Effector memory CD4-positive, alpha-beta T cell (primary cell): Measurements from ENCODE around the gene TOX4.

Experiments
- DNase-seq, 3 donors: peaks; one replicate each; pipeline ENCODE4 v3.0.0-alpha.2; 2020
- H3K27ac ChIP-seq: 2 replicates; pipeline ENCODE4 v1.7.0; 2013; ENCODE audit warnings: mild to moderate bottlenecking, low read length, moderate library complexity; ENCODE audit not compliant: insufficient read depth, poor library complexity, severe bottlenecking
- H3K27me3 ChIP-seq: replicated peaks from 2 replicates; pipeline ENCODE4 v1.7.0; 2013; ENCODE audit warnings: mild to moderate bottlenecking, low read length; ENCODE audit not compliant: insufficient read depth, control insufficient read depth, poor library complexity, severe bottlenecking
- H3K36me3 ChIP-seq: 2 replicates; pipeline ENCODE4 v1.7.0; 2013; ENCODE audit warnings: mild to moderate bottlenecking, low read length, moderate library complexity; ENCODE audit not compliant: control insufficient read depth, insufficient read depth
- H3K4me1 ChIP-seq: 2 replicates; pipeline ENCODE4 v1.7.0; 2013; ENCODE audit warnings: low read length, mild to moderate bottlenecking; ENCODE audit not compliant: control insufficient read depth, insufficient read depth, poor library complexity, severe bottlenecking
- H3K4me3 ChIP-seq: 2 replicates; pipeline ENCODE4 v1.7.0; 2013; ENCODE audit warnings: low read length, low read depth, mild to moderate bottlenecking; ENCODE audit not compliant: insufficient read depth, poor library complexity, severe bottlenecking
- H3K9me3 ChIP-seq: 2 replicates; pipeline ENCODE4 v1.7.0; 2013; ENCODE audit warnings: mild to moderate bottlenecking, low read length, moderate library complexity; ENCODE audit not compliant: control insufficient read depth

Gene TOX4

DNA sequence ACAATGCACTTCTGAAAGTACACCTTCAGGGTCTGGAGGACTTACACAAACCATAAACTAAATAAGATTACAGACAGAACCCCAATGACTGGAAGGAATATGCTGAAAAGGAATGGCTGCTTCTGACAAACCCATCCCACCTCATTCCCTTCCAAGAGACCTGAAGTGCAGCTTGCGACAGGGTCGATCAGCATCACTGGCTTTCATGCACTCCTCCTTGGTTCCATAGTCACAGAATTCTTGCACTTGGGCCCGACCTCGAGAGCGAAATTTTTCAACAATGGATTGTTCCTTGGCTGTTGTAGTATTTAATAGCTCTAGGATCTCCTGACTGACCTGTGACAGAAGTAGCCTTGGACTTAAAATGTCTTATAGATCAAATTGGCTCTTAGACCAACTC, 24.6 kb downstream of the TOX4 start:
- no peak for DNase-seq
- H3K27ac ChIP-seq: no peak overlapping the region
- no peaks in the 10 kb centered on the region for H3K9me3 ChIP-seq
- peaks cover 4% of the 10 kb centered on the region for H3K4me1 ChIP-seq
- no peak overlapping the region for H3K4me3 ChIP-seq
- no peaks in the 10 kb centered on the region for H3K27me3 ChIP-seq
- peaks cover 50% of the 10 kb centered on the region for H3K36me3 ChIP-seq

DNA sequence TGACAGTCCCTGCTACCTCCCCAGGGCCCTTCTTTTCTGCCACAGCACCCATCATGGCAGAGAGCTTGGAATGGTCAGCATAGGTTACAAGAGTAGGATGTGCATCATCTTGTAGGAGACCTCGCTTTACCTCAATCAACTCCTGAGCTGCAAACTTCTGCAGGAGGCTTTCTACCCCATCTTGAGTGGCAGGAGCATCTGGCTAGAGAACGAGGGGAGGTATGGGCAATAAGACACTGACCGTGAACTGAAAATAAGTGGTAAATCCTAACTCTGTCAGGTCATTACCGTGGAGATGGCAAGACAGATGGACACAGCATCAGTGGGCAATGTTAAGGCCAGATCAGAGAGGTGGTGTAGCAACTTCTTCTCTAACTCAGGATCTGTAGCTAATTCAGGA, 26.4 kb downstream of the TOX4 start:
- Histone ChIP-seq H3K4me1 (peaks cover 4% of the 10 kb centered on the region), H3K36me3 (peaks cover 36% of the 10 kb centered on the region), H3K9me3 (no peaks in the 10 kb centered on the region), H3K4me3 (no peak overlapping the region), H3K27me3 (no peaks in the 10 kb centered on the region), H3K27ac (no peak overlapping the region)
- no peak for DNase-seq

DNA sequence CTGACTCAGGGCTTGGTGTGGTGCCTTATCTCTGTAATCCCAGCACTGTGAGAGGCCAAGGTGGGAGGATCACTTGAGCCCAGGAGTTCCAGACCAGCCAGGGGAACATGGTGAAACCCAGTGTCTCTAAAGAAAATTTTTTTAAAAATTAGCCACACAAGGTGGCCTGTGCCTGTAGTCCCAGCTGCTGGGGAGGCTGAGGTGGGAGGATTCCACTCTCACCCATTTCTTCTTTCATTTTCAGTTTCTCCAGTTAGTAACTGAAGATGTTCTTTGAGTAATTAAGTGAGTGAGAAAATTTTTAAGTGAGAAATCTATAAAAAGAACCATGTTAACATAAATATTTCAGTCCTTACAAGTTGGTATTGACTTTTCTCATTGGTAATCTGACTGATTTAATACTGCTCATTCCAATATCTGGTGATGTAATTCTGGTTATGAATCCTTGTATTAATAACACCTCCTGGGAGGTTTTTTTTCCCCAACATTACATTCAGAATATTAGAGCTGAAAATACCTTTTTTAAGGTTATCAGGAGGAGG, 28.1 kb downstream of the TOX4 start:
- Histone ChIP-seq H3K27ac (peak overlapping the region; percentile 31), H3K4me3 (no peak overlapping the region), H3K4me1 (peaks cover 8% of the 10 kb centered on the region), H3K27me3 (no peaks in the 10 kb centered on the region), H3K9me3 (no peaks in the 10 kb centered on the region), H3K36me3 (peaks cover 25% of the 10 kb centered on the region)
- DNase-seq: no peak

DNA sequence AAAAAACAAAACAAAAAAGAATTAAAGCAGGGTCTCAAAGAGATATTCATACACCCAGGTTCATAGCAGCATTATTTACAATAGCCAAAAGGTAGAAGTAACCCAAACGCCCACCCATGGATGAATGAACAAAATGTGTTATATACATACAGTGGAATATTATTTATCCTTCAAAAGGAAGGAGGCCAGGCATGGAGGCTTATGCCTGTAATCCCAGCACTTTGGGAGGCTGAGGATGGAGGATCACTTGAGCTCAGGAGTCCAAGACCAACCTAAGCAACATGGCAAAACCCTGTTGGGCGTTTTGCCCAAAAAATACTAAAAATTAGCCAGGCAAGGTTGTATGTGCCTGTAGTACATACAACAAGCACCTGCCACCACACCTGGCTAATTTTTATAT, 29.6 kb downstream of the TOX4 start:
- Histone ChIP-seq H3K4me3 (no peak overlapping the region), H3K27ac (no peak overlapping the region), H3K36me3 (peaks cover 17% of the 10 kb centered on the region), H3K4me1 (peaks cover 12% of the 10 kb centered on the region), H3K27me3 (no peaks in the 10 kb centered on the region), H3K9me3 (no peaks in the 10 kb centered on the region)
- DNase-seq: no peak

DNA sequence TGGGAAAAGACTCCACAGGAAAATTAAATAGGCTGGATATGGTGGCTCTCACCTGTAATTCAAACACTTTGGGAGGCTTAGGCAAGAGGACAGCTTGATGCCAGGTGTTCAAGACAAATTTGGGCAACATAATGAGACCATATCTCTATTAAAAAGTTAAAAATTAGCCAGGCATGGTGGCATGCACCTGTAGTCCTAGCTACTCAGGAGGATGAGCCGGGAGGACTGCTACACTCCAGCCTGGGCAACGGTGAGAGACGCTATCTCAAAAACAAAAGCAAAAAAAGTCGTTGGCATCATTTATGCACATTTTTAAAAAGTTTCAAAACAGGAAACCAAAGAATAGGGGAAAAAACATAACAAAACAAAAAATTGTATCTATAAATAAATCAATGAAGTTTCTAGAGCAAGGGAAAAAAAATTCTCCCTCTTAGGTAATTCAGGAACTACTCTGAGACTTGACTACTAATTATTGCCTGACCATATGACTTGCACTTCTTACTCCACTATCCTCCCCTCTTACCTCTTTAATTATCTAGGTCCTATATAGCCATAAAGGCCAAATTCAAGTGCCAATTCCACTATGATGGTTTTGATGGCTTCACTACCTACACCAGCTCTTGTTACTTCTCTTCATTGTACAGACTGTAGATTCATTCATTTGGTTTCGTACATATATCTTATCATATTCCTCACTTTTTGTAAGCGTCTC, 32.6 kb downstream of the TOX4 start:
- Histone ChIP-seq H3K27ac (no peak overlapping the region), H3K36me3 (no peaks in the 10 kb centered on the region), H3K4me1 (peaks cover 12% of the 10 kb centered on the region), H3K9me3 (no peaks in the 10 kb centered on the region), H3K27me3 (no peaks in the 10 kb centered on the region), H3K4me3 (no peak overlapping the region)
- no peak for DNase-seq

DNA sequence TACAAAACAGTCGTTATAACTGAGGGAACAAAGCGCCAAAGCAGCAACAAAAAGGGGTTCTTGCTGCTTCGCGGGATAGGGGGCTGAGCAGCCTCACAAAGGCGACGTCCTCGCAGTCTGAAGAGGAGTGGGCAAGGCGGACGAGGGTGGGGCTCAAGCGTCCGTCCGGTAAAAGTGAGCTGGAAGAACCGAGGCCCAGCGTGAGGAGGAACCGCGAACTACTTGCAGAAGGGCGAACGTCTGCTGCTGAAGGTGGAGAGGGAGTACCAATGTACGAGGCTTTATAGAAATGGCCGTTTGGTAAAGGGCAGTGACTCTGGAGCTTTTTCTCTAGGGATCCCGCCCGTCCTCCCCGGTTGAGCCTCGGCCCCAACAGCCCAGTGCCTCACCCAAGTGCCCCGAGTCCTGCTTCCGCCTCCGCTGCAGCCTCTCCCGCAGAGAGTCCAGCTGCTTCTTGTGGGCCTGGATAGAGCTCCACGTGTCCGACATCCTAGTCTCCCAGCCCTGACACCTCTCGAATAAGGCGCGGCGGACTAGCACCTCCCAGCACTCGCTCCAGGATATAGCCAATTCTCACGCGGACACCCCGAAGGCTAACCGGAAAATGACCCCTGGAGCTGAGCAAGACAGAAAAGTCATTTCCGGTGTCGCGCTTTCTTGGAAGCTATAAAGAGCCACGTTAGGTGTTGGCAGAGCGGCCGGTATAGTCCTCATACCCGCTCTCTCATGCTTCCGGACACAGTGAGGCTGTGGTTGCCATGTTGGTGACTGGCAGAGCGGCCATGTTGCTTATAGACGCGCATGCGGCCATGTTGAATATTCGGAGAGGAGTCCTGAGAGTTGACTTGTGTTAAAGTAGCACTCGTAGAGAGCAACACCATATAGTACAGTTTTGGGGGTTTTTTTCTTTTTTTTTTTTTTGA, 34.0 kb downstream of the TOX4 start, which contains the start of gene METTL3:
TSS of gene METTL3 (minus strand) at position 606 of the 923 bp plus-strand sequence. CDS start at position 489, 117 bp downstream.
- H3K36me3 ChIP-seq: no peaks in the 10 kb centered on the region
- H3K27ac ChIP-seq: peak within 1 kb of the TSS; percentile 82
- peaks cover 8% of the 10 kb centered on the region for H3K4me1 ChIP-seq
- DNase-seq: peak; percentile 83 to 94 (median 93)
- peak within 1 kb of the TSS; percentile 74 for H3K4me3 ChIP-seq
- no peaks in the 10 kb centered on the region for H3K27me3 ChIP-seq
- H3K9me3 ChIP-seq: no peaks in the 10 kb centered on the region

DNA sequence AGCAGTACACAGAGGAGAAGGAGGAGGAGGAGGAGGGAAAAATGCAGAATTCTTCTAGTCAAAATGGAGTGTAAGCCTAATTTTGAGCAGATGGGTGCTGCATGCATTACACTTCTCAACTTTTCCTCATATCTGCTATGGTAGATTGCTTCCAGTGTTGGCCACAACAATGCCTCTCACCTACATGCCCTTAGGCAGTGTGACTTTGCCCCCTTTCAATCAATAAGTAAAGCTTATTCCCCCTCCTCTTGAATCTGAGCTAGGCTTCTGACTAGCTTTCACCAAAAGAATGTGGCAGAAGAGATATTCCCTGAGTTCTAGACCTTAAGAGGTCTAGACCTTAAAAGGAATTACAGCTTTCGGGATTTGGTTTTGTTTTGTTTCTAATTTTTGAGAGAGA, 37.3 kb downstream of the TOX4 start:
- H3K27ac ChIP-seq: no peak overlapping the region
- H3K4me3 ChIP-seq: no peak overlapping the region
- no peaks in the 10 kb centered on the region for H3K27me3 ChIP-seq
- peaks cover 8% of the 10 kb centered on the region for H3K4me1 ChIP-seq
- no peaks in the 10 kb centered on the region for H3K36me3 ChIP-seq
- no peak for DNase-seq
- H3K9me3 ChIP-seq: no peaks in the 10 kb centered on the region

DNA sequence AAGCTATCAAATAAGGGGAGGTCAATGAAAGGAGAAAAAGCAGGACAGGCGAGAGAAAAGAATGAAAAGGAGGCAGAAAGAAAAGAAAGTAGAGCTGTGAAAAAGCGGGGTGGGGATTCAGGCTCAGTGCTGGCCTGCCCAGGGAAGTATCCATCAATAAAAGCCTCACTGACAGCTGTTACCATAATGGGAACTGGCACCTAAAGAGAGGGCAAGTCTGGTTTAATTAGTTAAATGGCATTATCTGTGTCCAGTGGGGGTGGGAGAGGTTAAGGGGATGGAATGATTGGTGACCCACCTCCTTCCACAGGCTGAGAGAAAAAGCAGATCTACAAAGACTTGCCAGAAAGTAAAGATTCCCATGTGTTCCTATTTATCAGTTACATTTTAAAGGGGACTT, 41.7 kb downstream of the TOX4 start:
- no peaks in the 10 kb centered on the region for H3K27me3 ChIP-seq
- no peak overlapping the region for H3K4me3 ChIP-seq
- H3K4me1 ChIP-seq: no peaks in the 10 kb centered on the region
- H3K27ac ChIP-seq: no peak overlapping the region
- no peak for DNase-seq
- no peaks in the 10 kb centered on the region for H3K9me3 ChIP-seq
- H3K36me3 ChIP-seq: no peaks in the 10 kb centered on the region

DNA sequence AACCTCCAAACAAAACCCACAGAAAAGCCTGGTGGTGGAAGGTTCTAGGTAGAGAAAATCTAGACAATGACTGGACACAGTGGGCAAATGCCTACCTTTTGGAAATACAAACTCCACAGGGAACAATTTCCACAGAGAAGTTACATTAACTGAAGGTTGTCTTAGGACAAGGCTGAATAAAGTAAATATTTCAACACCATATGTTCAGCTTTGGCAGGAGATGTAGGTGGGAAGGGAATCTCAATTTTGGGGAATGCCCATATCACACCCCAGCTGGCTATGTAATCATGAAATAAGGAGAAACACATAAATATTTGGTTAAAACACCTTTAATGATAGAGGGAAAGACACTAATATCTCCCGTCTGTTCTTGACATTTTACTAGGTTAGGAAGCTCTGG, 43.8 kb downstream of the TOX4 start:
- H3K36me3 ChIP-seq: no peaks in the 10 kb centered on the region
- no peak overlapping the region for H3K27ac ChIP-seq
- H3K27me3 ChIP-seq: no peaks in the 10 kb centered on the region
- H3K4me3 ChIP-seq: no peak overlapping the region
- no peak for DNase-seq
- no peaks in the 10 kb centered on the region for H3K9me3 ChIP-seq
- peaks cover 4% of the 10 kb centered on the region for H3K4me1 ChIP-seq

DNA sequence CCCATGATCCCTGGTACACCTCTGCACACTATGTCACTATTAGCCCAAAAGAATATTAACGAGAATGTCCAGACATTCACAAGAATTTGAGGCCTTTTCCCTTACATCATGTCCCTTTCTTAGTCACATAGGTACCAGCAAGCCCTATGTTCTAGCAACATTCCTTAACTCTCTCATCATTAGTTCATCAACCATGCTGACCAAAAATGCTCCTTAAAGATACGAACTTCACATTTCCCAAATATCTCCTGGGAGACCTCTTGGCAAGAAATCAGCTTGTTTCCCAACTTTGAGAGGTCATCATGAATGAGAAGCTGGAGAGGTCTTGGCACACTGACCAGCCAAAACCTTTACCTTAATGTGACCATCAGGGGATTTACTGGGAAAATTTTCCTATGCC, 44.5 kb downstream of the TOX4 start:
- Histone ChIP-seq H3K4me1 (peaks cover 6% of the 10 kb centered on the region), H3K27ac (no peak overlapping the region), H3K9me3 (no peaks in the 10 kb centered on the region), H3K4me3 (no peak overlapping the region), H3K27me3 (no peaks in the 10 kb centered on the region), H3K36me3 (no peaks in the 10 kb centered on the region)
- no peak for DNase-seq
